H9 (cell line): ENCODE data around the gene DHRS1. TPM values are rescaled to one million over a fixed set of nuclear protein-coding genes. Genes with fewer than 3 reads are reported as not detected.
A peak's percentile ranks its signal among the peaks of the same experiment; 100 is the strongest.

Experiments used
- DNase-seq: peaks from one replicate; pipeline ENCODE4 v3.0.0-alpha.2; 2017
- H2AFZ ChIP-seq: one replicate; pipeline ENCODE4 v1.6.1; 2013; ENCODE audit warnings: mild to moderate bottlenecking, low read length, control low read depth, moderate library complexity
- H2AK5ac ChIP-seq: 2 replicates; pipeline ENCODE4 v1.6.1; 2013; ENCODE audit warnings: low read length, control low read depth, mixed read lengths; ENCODE audit not compliant: insufficient read length
- H2BK120ac ChIP-seq: one replicate; pipeline ENCODE4 v1.6.1; 2013; ENCODE audit warnings: low read depth, mild to moderate bottlenecking, low read length, control low read depth, inconsistent platforms; ENCODE audit not compliant: poor library complexity, severe bottlenecking
- H2BK12ac ChIP-seq: 2 replicates; pipeline ENCODE4 v1.6.1; 2013; ENCODE audit warnings: low read length, control low read depth, mixed read lengths, low read depth; ENCODE audit not compliant: insufficient read length
- H2BK15ac ChIP-seq: 2 replicates; pipeline ENCODE4 v1.6.1; 2013; ENCODE audit warnings: low read depth, low read length, control low read depth
- H2BK20ac ChIP-seq: one replicate; pipeline ENCODE4 v1.6.1; 2013; ENCODE audit warnings: low read depth, mild to moderate bottlenecking, low read length, control low read depth, inconsistent platforms; ENCODE audit not compliant: poor library complexity, severe bottlenecking
- H2BK5ac ChIP-seq: 2 replicates; pipeline ENCODE4 v1.6.1; 2013; ENCODE audit warnings: low read length, control low read depth, mixed read lengths; ENCODE audit not compliant: insufficient read length
- H3K14ac ChIP-seq: 2 replicates; pipeline ENCODE4 v1.6.1; 2013; ENCODE audit warnings: low read length, control low read depth; ENCODE audit not compliant: insufficient read depth
- H3K18ac ChIP-seq: 2 replicates; pipeline ENCODE4 v1.6.1; 2013; ENCODE audit warnings: low read depth, mild to moderate bottlenecking, mixed read lengths, low read length, control low read depth; ENCODE audit not compliant: insufficient read length
- H3K23ac ChIP-seq: 2 replicates; pipeline ENCODE4 v1.6.1; 2013; ENCODE audit warnings: low read length, control low read depth, mixed read lengths, low read depth; ENCODE audit not compliant: insufficient read length
- H3K23me2 ChIP-seq: 2 replicates; pipeline ENCODE4 v1.6.1; 2013; ENCODE audit warnings: low read depth, mild to moderate bottlenecking, mixed read lengths, low read length, control low read depth; ENCODE audit not compliant: insufficient read length, poor library complexity, severe bottlenecking
- H3K27ac ChIP-seq: 2 replicates; pipeline ENCODE4 v1.5.1; 2013; ENCODE audit warnings: low read length, control low read depth, mixed read lengths, low read depth; ENCODE audit not compliant: insufficient read length
- H3K27me3 ChIP-seq: 2 replicates; pipeline ENCODE4 v1.6.1; 2013; ENCODE audit warnings: low read length, control low read depth, inconsistent platforms; ENCODE audit not compliant: insufficient read depth
- H3K4ac ChIP-seq: 2 replicates; pipeline ENCODE4 v1.6.1; 2013; ENCODE audit warnings: low read depth, mild to moderate bottlenecking, control low read depth, inconsistent platforms, low read length, moderate library complexity
- H3K4me1 ChIP-seq: 2 replicates; pipeline ENCODE4 v1.6.1; 2013; ENCODE audit warnings: low read length, control low read depth, inconsistent platforms; ENCODE audit not compliant: insufficient read depth
- H3K4me2 ChIP-seq: 2 replicates; pipeline ENCODE4 v1.6.1; 2013; ENCODE audit warnings: low read length, control low read depth, mixed read lengths; ENCODE audit not compliant: insufficient read length, insufficient read depth
- H3K56ac ChIP-seq: 2 replicates; pipeline ENCODE4 v1.6.1; 2013; ENCODE audit warnings: low read depth, mild to moderate bottlenecking, mixed read lengths, low read length, control low read depth; ENCODE audit not compliant: insufficient read length
- H3K79me1 ChIP-seq: 2 replicates; pipeline ENCODE4 v1.6.1; 2013; ENCODE audit warnings: low read depth, mild to moderate bottlenecking, moderate library complexity, low read length, control low read depth, inconsistent platforms; ENCODE audit not compliant: insufficient read depth, poor library complexity, severe bottlenecking
- H3K79me2 ChIP-seq: 2 replicates; pipeline ENCODE4 v1.6.1; 2013; ENCODE audit warnings: low read length, control low read depth, inconsistent platforms; ENCODE audit not compliant: insufficient read depth
- H3K9ac ChIP-seq: 2 replicates; pipeline ENCODE4 v1.6.1; 2013; ENCODE audit warnings: low read length, control low read depth, mixed read lengths; ENCODE audit not compliant: insufficient read length; ENCODE audit errors: extremely low read depth
- H3K9me3 ChIP-seq: one replicate; pipeline ENCODE4 v1.6.1; 2013; ENCODE audit warnings: low read depth, low read length, inconsistent platforms; ENCODE audit not compliant: control insufficient read depth
- H3T11ph ChIP-seq: one replicate; pipeline ENCODE4 v1.6.1; 2013; ENCODE audit warnings: mild to moderate bottlenecking, low read length, control low read depth, inconsistent platforms
- H4K20me1 ChIP-seq: one replicate; pipeline ENCODE4 v1.6.1; 2013; ENCODE audit not compliant: control insufficient read depth, insufficient read length, insufficient read depth
- H4K5ac ChIP-seq: 2 replicates; pipeline ENCODE4 v1.6.1; 2013; ENCODE audit warnings: low read depth, mild to moderate bottlenecking, mixed read lengths, low read length, control low read depth; ENCODE audit not compliant: insufficient read length
- H4K8ac ChIP-seq: replicated peaks from 2 replicates; pipeline ENCODE4 v1.6.1; 2013; ENCODE audit warnings: low read length, control low read depth, mixed read lengths, low read depth; ENCODE audit not compliant: insufficient read length
- H4K91ac ChIP-seq: 2 replicates; pipeline ENCODE4 v1.6.1; 2013; ENCODE audit warnings: low read depth, mild to moderate bottlenecking, moderate library complexity, mixed read lengths, low read length, control low read depth; ENCODE audit not compliant: insufficient read length
- H3K27ac Mint-ChIP-seq, 3 experiments: 2 replicates in 2 of 3; 3 replicates in 1 of 3; pipeline ENCODE4 v1.8.0; 2020 to 2021; ENCODE audit warnings: mixed read lengths in 3 of 3, mild to moderate bottlenecking in 1 of 3, moderate library complexity in 1 of 3
- H3K27me3 Mint-ChIP-seq: 2 replicates; pipeline ENCODE4 v1.8.0; 2021; ENCODE audit warnings: low read depth, mild to moderate bottlenecking, moderate library complexity, mixed read lengths
- H3K36me3 Mint-ChIP-seq, 3 experiments: 2 replicates in 2 of 3; 3 replicates in 1 of 3; pipeline ENCODE4 v1.8.0; 2020 to 2021; ENCODE audit warnings: low read depth in 3 of 3, mixed read lengths in 3 of 3; ENCODE audit not compliant: insufficient read depth in 1 of 3
- H3K4me1 Mint-ChIP-seq, 2 experiments: 2 replicates each; pipeline ENCODE4 v1.8.0; 2020; ENCODE audit warnings: mixed read lengths in 2 of 2
- H3K4me3 Mint-ChIP-seq, 2 experiments: 2 replicates in 1 of 2; 3 replicates in 1 of 2; pipeline ENCODE4 v1.8.0; 2020 to 2021; ENCODE audit warnings: mild to moderate bottlenecking in 2 of 2, mixed read lengths in 2 of 2, moderate library complexity in 1 of 2
- H3K9me3 Mint-ChIP-seq, 2 experiments: 2 replicates in 1 of 2; 3 replicates in 1 of 2; pipeline ENCODE4 v1.8.0; 2020; ENCODE audit warnings: mild to moderate bottlenecking in 2 of 2, mixed read lengths in 2 of 2, moderate library complexity in 1 of 2
- CTCF ChIP-seq: fragments of 200-600 bp; sonication (generic); conservative IDR thresholded peaks from 3 replicates; pipeline ENCODE4 v1.8.0; 2021; ENCODE audit warnings: antibody characterized with exemption, mild to moderate bottlenecking
- WGBS: extraction: QIAGEN DNeasy Blood & Tissue Kit; methylation state at CpG from one replicate; pipeline ENCODE4 v1.1.7; 2013; ENCODE audit warnings: missing lambda C conversion rate, low lambda C conversion rate, mixed read lengths; ENCODE audit not compliant: insufficient read length; ENCODE audit errors: extremely low coverage; 5-methylcytosine and 5-hydroxymethylcytosine counted together
- total RNA-seq: library from RNA; stranded (reverse); gene quantifications from 2 replicates; pipeline ENCODE4 v1.2.1, GENCODE V29; 2021

The DHRS1 gene
- total RNA-seq, 1 experiment from 2014 or later: 19.1 TPM

GRCh38 chr14:24307156-24307574 is 7.6 kb upstream of the DHRS1 start:
- Histone ChIP-seq H3K79me1 (no peaks in the 10 kb centered on the region), H3K9me3 (no peaks in the 10 kb centered on the region), H4K8ac (no peak overlapping the region), H3K18ac (no peak overlapping the region), H2BK12ac (no peak overlapping the region), H3K4me1 (no peaks in the 10 kb centered on the region), H4K20me1 (no peaks in the 10 kb centered on the region), H2BK20ac (no peak overlapping the region), H4K91ac (no peak overlapping the region), H3K4ac (no peak overlapping the region), H4K5ac (no peak overlapping the region), H2BK5ac (no peak overlapping the region), H3K4me2 (no peak overlapping the region), H3K79me2 (no peaks in the 10 kb centered on the region), H3T11ph (no peak overlapping the region), H3K9ac (no peak overlapping the region), H2BK15ac (no peak overlapping the region), H3K27ac (no peak overlapping the region), H3K56ac (no peak overlapping the region), H3K23me2 (no peaks in the 10 kb centered on the region), H2AFZ (no peak overlapping the region), H2AK5ac (no peak overlapping the region), H3K14ac (no peak overlapping the region), H3K27me3 (no peaks in the 10 kb centered on the region), H2BK120ac (no peak overlapping the region), H3K23ac (no peak overlapping the region)
- no peak for TF ChIP-seq CTCF
- Mint-ChIP-seq H3K27me3 (no peaks in the 10 kb centered on the region), H3K36me3 (peaks cover 33 to 73% (median 57%) of the 10 kb centered on the region in 3 experiments), H3K27ac (peak overlapping the region in 1 of 3 experiments; percentile 25; a peak in 1 of 7 replicates), H3K4me1 (peaks cover 5 to 6% of the 10 kb centered on the region in 2 experiments; a peak in 3 of 4 replicates), H3K4me3 (no peak overlapping the region), H3K9me3 (no peaks in the 10 kb centered on the region)
- WGBS: no CpG with 5 or more reads among the region's 11 CpGs
- DNase-seq: no peak
